Astrocyte (in vitro differentiated cells and primary cell): ENCODE results near the gene SERPINE3. TPM values are rescaled to one million over a fixed set of nuclear protein-coding genes. Genes with fewer than 3 reads are reported as not detected.

ENCODE experiments used
- DNase-seq: peaks from one replicate; pipeline ENCODE4 v3.0.0-alpha.2; 2010; ENCODE audit warnings: low read depth
- FAIRE-seq: peaks from 2 replicates; lab custom pipeline; 2011; peaks lifted over from hg19 to GRCh38; lab: Jason Lieb, UNC
- H2AFZ ChIP-seq: 2 replicates; pipeline ENCODE4 v1.6.0; 2012; ENCODE audit warnings: low read depth, low read length, inconsistent platforms
- H3K27ac ChIP-seq: 2 replicates; pipeline ENCODE4 v1.5.1; 2011; ENCODE audit warnings: low read depth, low read length, inconsistent platforms
- H3K27me3 ChIP-seq: 2 replicates; pipeline ENCODE4 v1.6.0; 2011; ENCODE audit warnings: low read length, inconsistent platforms; ENCODE audit not compliant: insufficient read depth
- H3K36me3 ChIP-seq: 2 replicates; pipeline ENCODE4 v1.5.1; 2011; ENCODE audit warnings: low read length, inconsistent platforms; ENCODE audit not compliant: insufficient read depth
- H3K4me1 ChIP-seq: 2 replicates; pipeline ENCODE4 v1.5.1; 2011; ENCODE audit warnings: low read length, inconsistent platforms; ENCODE audit not compliant: insufficient read depth
- H3K4me2 ChIP-seq: 2 replicates; pipeline ENCODE4 v1.6.0; 2012; ENCODE audit warnings: low read length, inconsistent platforms
- H3K4me3 ChIP-seq: 2 replicates; pipeline ENCODE4 v1.5.1; 2011; ENCODE audit warnings: low read depth, mild to moderate bottlenecking, low read length, inconsistent platforms; ENCODE audit not compliant: insufficient read depth
- H3K79me2 ChIP-seq: 2 replicates; pipeline ENCODE4 v1.6.0; 2012; ENCODE audit warnings: mild to moderate bottlenecking, low read length, inconsistent platforms; ENCODE audit not compliant: insufficient read depth
- H3K9ac ChIP-seq: 2 replicates; pipeline ENCODE4 v1.6.0; 2012; ENCODE audit warnings: mild to moderate bottlenecking, low read length, inconsistent platforms
- H3K9me3 ChIP-seq: 2 replicates; pipeline ENCODE4 v1.5.1; 2012; ENCODE audit warnings: low read depth, mild to moderate bottlenecking, low read length, inconsistent platforms; ENCODE audit not compliant: insufficient read depth
- H4K20me1 ChIP-seq: 2 replicates; pipeline ENCODE4 v1.6.0; 2012; ENCODE audit warnings: low read length, inconsistent platforms; ENCODE audit not compliant: insufficient read depth
- H3K27ac Mint-ChIP-seq: one replicate; pipeline ENCODE4 v1.8.0; 2021; ENCODE audit warnings: mild to moderate bottlenecking, mixed read lengths; ENCODE audit not compliant: unreplicated experiment
- H3K27me3 Mint-ChIP-seq: one replicate; pipeline ENCODE4 v1.8.0; 2021; ENCODE audit warnings: low read depth, mixed read lengths; ENCODE audit not compliant: unreplicated experiment
- H3K36me3 Mint-ChIP-seq: one replicate; pipeline ENCODE4 v1.8.0; 2021; ENCODE audit warnings: low read depth, mixed read lengths; ENCODE audit not compliant: unreplicated experiment
- H3K4me1 Mint-ChIP-seq: one replicate; pipeline ENCODE4 v1.8.0; 2021; ENCODE audit warnings: low read depth, mixed read lengths; ENCODE audit not compliant: unreplicated experiment
- H3K4me3 Mint-ChIP-seq: one replicate; pipeline ENCODE4 v1.8.0; 2021; ENCODE audit warnings: mild to moderate bottlenecking, moderate library complexity, mixed read lengths; ENCODE audit not compliant: unreplicated experiment
- H3K9me3 Mint-ChIP-seq: one replicate; pipeline ENCODE4 v1.8.0; 2021; ENCODE audit warnings: mild to moderate bottlenecking, mixed read lengths; ENCODE audit not compliant: unreplicated experiment
- CTCF ChIP-seq: IDR thresholded peaks from 2 replicates; pipeline ENCODE4 v1.5.1; 2011; ENCODE audit warnings: low read depth, mild to moderate bottlenecking, inconsistent platforms, low read length, moderate library complexity; ENCODE audit not compliant: insufficient read depth
- EZH2 ChIP-seq: IDR thresholded peaks from 2 replicates; pipeline ENCODE4 v1.6.1; 2012; ENCODE audit warnings: mild to moderate bottlenecking, low read length, inconsistent platforms; ENCODE audit not compliant: insufficient read depth
- total RNA-seq: library from RNA; stranded (reverse); gene quantifications from 2 replicates; pipeline ENCODE4 v1.2.1, GENCODE V29; 2021

The SERPINE3 gene
- total RNA-seq, 1 donor from 2014 or later = not detected

- H3K27ac Mint-ChIP-seq = no peak overlapping the region
- H3K36me3 Mint-ChIP-seq = peaks cover 2% of the 10 kb centered on the region
- Histone ChIP-seq H3K27me3 (no peaks in the 10 kb centered on the region), H3K4me2 (no peak overlapping the region), H3K4me3 (no peak overlapping the region), H2AFZ (no peak overlapping the region), H3K79me2 (peaks cover 16% of the 10 kb centered on the region), H3K9ac (no peak overlapping the region), H3K36me3 (peaks cover 32% of the 10 kb centered on the region), H4K20me1 (peaks cover 10% of the 10 kb centered on the region), H3K9me3 (no peaks in the 10 kb centered on the region), H3K27ac (no peak overlapping the region), H3K4me1 (no peaks in the 10 kb centered on the region)
- TF ChIP-seq CTCF (no peak), EZH2 (no peak)
- FAIRE-seq (no peak), DNase-seq (peak; percentile 37)
- no peak overlapping the region for H3K4me3 Mint-ChIP-seq
- no peaks in the 10 kb centered on the region for H3K27me3 Mint-ChIP-seq
- peaks cover 4% of the 10 kb centered on the region for H3K4me1 Mint-ChIP-seq
- H3K9me3 Mint-ChIP-seq = no peaks in the 10 kb centered on the region
Observed at GRCh38 chr13:51380269-51380668, 40.8 kb downstream of the SERPINE3 start.

- Histone ChIP-seq H4K20me1 (peaks cover 32% of the 10 kb centered on the region), H3K27ac (no peak overlapping the region), H3K9me3 (no peaks in the 10 kb centered on the region), H3K79me2 (peaks cover 40% of the 10 kb centered on the region), H3K4me3 (no peak overlapping the region), H3K9ac (no peak overlapping the region), H3K4me2 (no peak overlapping the region), H2AFZ (no peak overlapping the region), H3K4me1 (no peaks in the 10 kb centered on the region), H3K36me3 (peaks cover 11% of the 10 kb centered on the region), H3K27me3 (no peaks in the 10 kb centered on the region)
- no peak for TF ChIP-seq EZH2
- Mint-ChIP-seq H3K27ac (no peak overlapping the region), H3K27me3 (no peaks in the 10 kb centered on the region), H3K4me1 (peaks cover 4% of the 10 kb centered on the region), H3K9me3 (no peaks in the 10 kb centered on the region), H3K36me3 (no peaks in the 10 kb centered on the region), H3K4me3 (no peak overlapping the region)
- DNase-seq (no peak), FAIRE-seq (no peak)
Observed at GRCh38 chr13:51385114-51385513, 45.6 kb downstream of the SERPINE3 start.

- Mint-ChIP-seq H3K27me3 (no peaks in the 10 kb centered on the region), H3K4me1 (peaks cover 14% of the 10 kb centered on the region), H3K27ac (no peak overlapping the region), H3K4me3 (no peak overlapping the region), H3K9me3 (no peaks in the 10 kb centered on the region), H3K36me3 (peaks cover 7% of the 10 kb centered on the region)
- Histone ChIP-seq H3K27me3 (no peaks in the 10 kb centered on the region), H3K79me2 (peaks cover 88% of the 10 kb centered on the region), H3K4me1 (peaks cover 6% of the 10 kb centered on the region), H3K9ac (no peak overlapping the region), H4K20me1 (peaks cover 79% of the 10 kb centered on the region), H3K4me3 (no peak overlapping the region), H3K4me2 (no peak overlapping the region), H3K36me3 (peaks cover 4% of the 10 kb centered on the region), H3K27ac (no peak overlapping the region), H3K9me3 (no peaks in the 10 kb centered on the region), H2AFZ (no peak overlapping the region)
- TF ChIP-seq EZH2 (no peak), CTCF (no peak)
- DNase-seq (no peak), FAIRE-seq (no peak)
Observed at GRCh38 chr13:51394724-51395123, 55.2 kb downstream of the SERPINE3 start.
